Measurements from ENCODE around the gene ESR1. TPM values are rescaled to one million over a fixed set of nuclear protein-coding genes. Genes with fewer than 3 reads are reported as not detected.

Gene ESR1
- total and polyA plus RNA-seq, 4 donors = 0.05 to 16.1 (median 6.3) TPM

GRCh38 chr6:151901009-151901411 lies 93.5 kb downstream of the ESR1 start:
- Histone ChIP-seq H3K9ac (ENCODE audit: low read depth in 1 of 2, low read length in 2 of 2) (no peak overlapping the region), H3K27ac (ENCODE audit: low read depth in 1 of 2, low read length in 2 of 2) (no peak overlapping the region), H3K9me3 (ENCODE audit: control insufficient read depth in 4 of 4, low read length in 3 of 4) (no peaks in the 10 kb centered on the region), H3K27me3 (ENCODE audit: control insufficient read depth in 4 of 4, insufficient read depth in 4 of 4, low read length in 3 of 4) (no peaks in the 10 kb centered on the region), H3K4me3 (ENCODE audit: low read depth in 1 of 3, low read length in 3 of 3) (no peak overlapping the region), H3K4me1 (ENCODE audit: control insufficient read depth in 4 of 4, insufficient read depth in 4 of 4, low read length in 3 of 4) (peaks cover 0 to 2% (median 0%) of the 10 kb centered on the region in 4 donors), H3K36me3 (ENCODE audit: control insufficient read depth in 4 of 4, insufficient read depth in 3 of 4, low read depth in 1 of 4, low read length in 3 of 4) (peaks cover 0 to 2% (median 0%) of the 10 kb centered on the region in 4 donors)
- TF ChIP-seq RXRA (IDR thresholded peaks at IDR 0.05) (no peak), YY1 (IDR thresholded peaks at IDR 0.05) (no peak), RAD21 (IDR thresholded peaks at IDR 0.05) (no peak), HNF4A (conservative IDR thresholded peaks at IDR 0.05) (no peak), TAF1 (conservative IDR thresholded peaks at IDR 0.05) (no peak)
- WGBS = 94% methylated on average over 6 of the region's 6 CpGs
- no peak for DNase-seq (ENCODE audit: low spot score)

GRCh38 chr6:151904631-151905030 lies 97.1 kb downstream of the ESR1 start:
- DNase-seq (ENCODE audit: low spot score) = no peak
- WGBS = 69% methylated on average over 4 of the region's 4 CpGs
- H3K9me3 ChIP-seq (ENCODE audit: control insufficient read depth in 4 of 4, low read length in 3 of 4) = no peaks in the 10 kb centered on the region
- TF ChIP-seq RAD21 (IDR thresholded peaks at IDR 0.05) (no peak), GABPA (IDR thresholded peaks at IDR 0.05 in 1 of 2, conservative IDR thresholded peaks at IDR 0.05 in 1 of 2) (no peak), FOXA2 (IDR thresholded peaks at IDR 0.05) (no peak), REST (IDR thresholded peaks at IDR 0.05) (no peak), EGR1 (IDR thresholded peaks at IDR 0.05; ENCODE audit: low read depth in 2 of 2) (no peak), HNF4A (conservative IDR thresholded peaks at IDR 0.05) (no peak), RXRA (IDR thresholded peaks at IDR 0.05) (no peak), FOXA1 (IDR thresholded peaks at IDR 0.05) (no peak), JUND (IDR thresholded peaks at IDR 0.05) (no peak), ZBTB33 (IDR thresholded peaks at IDR 0.05) (no peak), TAF1 (conservative IDR thresholded peaks at IDR 0.05) (no peak)
- H3K27me3 ChIP-seq (ENCODE audit: control insufficient read depth in 4 of 4, insufficient read depth in 4 of 4, low read length in 3 of 4) = no peaks in the 10 kb centered on the region
- no peak overlapping the region for H3K4me3 ChIP-seq (ENCODE audit: low read depth in 1 of 3, low read length in 3 of 3)
- H3K27ac ChIP-seq (ENCODE audit: low read depth in 1 of 2, low read length in 2 of 2) = no peak overlapping the region
- H3K36me3 ChIP-seq (ENCODE audit: control insufficient read depth in 4 of 4, insufficient read depth in 3 of 4, low read depth in 1 of 4, low read length in 3 of 4) = peaks cover 0 to 3% (median under 1%) of the 10 kb centered on the region in 4 donors
- peaks cover 0 to 2% (median 0%) of the 10 kb centered on the region in 4 donors for H3K4me1 ChIP-seq (ENCODE audit: control insufficient read depth in 4 of 4, insufficient read depth in 4 of 4, low read length in 3 of 4)
- H3K9ac ChIP-seq (ENCODE audit: low read depth in 1 of 2, low read length in 2 of 2) = no peak overlapping the region

GRCh38 chr6:151905072-151905471 lies 97.6 kb downstream of the ESR1 start:
- Histone ChIP-seq H3K9ac (ENCODE audit: low read depth in 1 of 2, low read length in 2 of 2) (no peak overlapping the region), H3K9me3 (ENCODE audit: control insufficient read depth in 4 of 4, low read length in 3 of 4) (no peaks in the 10 kb centered on the region), H3K27ac (ENCODE audit: low read depth in 1 of 2, low read length in 2 of 2) (no peak overlapping the region), H3K4me3 (ENCODE audit: low read depth in 1 of 3, low read length in 3 of 3) (no peak overlapping the region), H3K4me1 (ENCODE audit: control insufficient read depth in 4 of 4, insufficient read depth in 4 of 4, low read length in 3 of 4) (peaks cover 0 to 2% (median 0%) of the 10 kb centered on the region in 4 donors), H3K27me3 (ENCODE audit: control insufficient read depth in 4 of 4, insufficient read depth in 4 of 4, low read length in 3 of 4) (no peaks in the 10 kb centered on the region), H3K36me3 (ENCODE audit: control insufficient read depth in 4 of 4, insufficient read depth in 3 of 4, low read depth in 1 of 4, low read length in 3 of 4) (peaks cover 0 to 3% (median under 1%) of the 10 kb centered on the region in 4 donors)
- no peak for DNase-seq (ENCODE audit: low spot score)
- 95% methylated on average over 3 of the region's 3 CpGs for WGBS
- TF ChIP-seq RAD21 (IDR thresholded peaks at IDR 0.05) (no peak), JUND (IDR thresholded peaks at IDR 0.05) (no peak), GABPA (IDR thresholded peaks at IDR 0.05 in 1 of 2, conservative IDR thresholded peaks at IDR 0.05 in 1 of 2) (no peak), FOXA1 (IDR thresholded peaks at IDR 0.05) (no peak), MAX (IDR thresholded peaks at IDR 0.05) (no peak), HNF4A (conservative IDR thresholded peaks at IDR 0.05) (no peak)
